ENCODE results near the gene ASXL2. TPM values are rescaled to one million over a fixed set of nuclear protein-coding genes. Genes with fewer than 3 reads are reported as not detected.

Gene ASXL2
- total RNA-seq, 1 experiment from 2014 or later = 34.5 TPM

- Histone ChIP-seq H3K27me3 (ENCODE audit: insufficient read depth, low read depth) (no peaks in the 10 kb centered on the region), H3K9me3 (ENCODE audit: insufficient read depth, low read depth) (no peaks in the 10 kb centered on the region), H3K79me2 (ENCODE audit: low read depth) (no peaks in the 10 kb centered on the region), H3F3A (ENCODE audit: insufficient read depth, low read depth) (no peaks in the 10 kb centered on the region), H3K4me3 (no peak overlapping the region), H3K27ac (no peak overlapping the region), H3K4me1 (replicated peaks; ENCODE audit: insufficient read depth) (no peaks in the 10 kb centered on the region), H2AFZ (no peak overlapping the region), H3K9me2 (ENCODE audit: insufficient read depth) (no peaks in the 10 kb centered on the region), H3K36me3 (ENCODE audit: low read depth) (peaks cover 1% of the 10 kb centered on the region; the same call in 1 of the 2 replicates), H4K20me1 (ENCODE audit: insufficient read depth) (no peaks in the 10 kb centered on the region), H3K4me2 (no peak overlapping the region)
- no TSS peak for BruUV-seq (replicated peaks)
- TF ChIP-seq CTCF (conservative IDR thresholded peaks at IDR 0.05) = no peak
- TF ChIP-seq EZH2 (IDR thresholded peaks at IDR 0.05; ENCODE audit: low read depth) = no peak
- DNase-seq = no peak
- POLR2A ChIA-PET (ENCODE audit: unreplicated experiment) = no interaction called here
- intact Hi-C loops (cut with micrococcal nuclease; ENCODE audit: unreplicated experiment) = no loop called here
- CTCF ChIA-PET = no interaction called here
These were observed 134.2 kb downstream of the ASXL2 start for GRCh38 chr2:25744055-25744454.

- Histone ChIP-seq H3K9me2 (ENCODE audit: insufficient read depth) (no peaks in the 10 kb centered on the region), H3K9me3 (ENCODE audit: insufficient read depth, low read depth) (no peaks in the 10 kb centered on the region), H4K20me1 (ENCODE audit: insufficient read depth) (no peaks in the 10 kb centered on the region), H3K27me3 (ENCODE audit: insufficient read depth, low read depth) (no peaks in the 10 kb centered on the region), H3K36me3 (ENCODE audit: low read depth) (no peaks in the 10 kb centered on the region; the same call in 1 of the 2 replicates), H3K4me1 (replicated peaks; ENCODE audit: insufficient read depth) (no peaks in the 10 kb centered on the region), H3K79me2 (ENCODE audit: low read depth) (no peaks in the 10 kb centered on the region), H3F3A (ENCODE audit: insufficient read depth, low read depth) (no peaks in the 10 kb centered on the region; the same call in 1 of the 2 replicates), H3K4me3 (no peak overlapping the region), H3K27ac (no peak overlapping the region), H3K4me2 (no peak overlapping the region), H2AFZ (no peak overlapping the region)
- no TSS peak for BruUV-seq (replicated peaks)
- DNase-seq = no peak
- intact Hi-C loops (cut with micrococcal nuclease; ENCODE audit: unreplicated experiment) = no loop called here
- ChIA-PET CTCF (no interaction called here), POLR2A (ENCODE audit: unreplicated experiment) (no interaction called here)
- TF ChIP-seq CTCF (conservative IDR thresholded peaks at IDR 0.05) (no peak), EZH2 (IDR thresholded peaks at IDR 0.05; ENCODE audit: low read depth) (no peak)
These were observed 135.0 kb downstream of the ASXL2 start for GRCh38 chr2:25743132-25743830.

- Histone ChIP-seq H3K79me2 (ENCODE audit: low read depth) (no peaks in the 10 kb centered on the region), H3F3A (ENCODE audit: insufficient read depth, low read depth) (no peaks in the 10 kb centered on the region; the same call in 1 of the 2 replicates), H3K4me1 (replicated peaks; ENCODE audit: insufficient read depth) (no peaks in the 10 kb centered on the region), H3K4me2 (no peak overlapping the region), H2AFZ (no peak overlapping the region), H3K9me2 (ENCODE audit: insufficient read depth) (no peaks in the 10 kb centered on the region), H3K36me3 (ENCODE audit: low read depth) (no peaks in the 10 kb centered on the region; the same call in 1 of the 2 replicates), H3K27ac (no peak overlapping the region), H3K9me3 (ENCODE audit: insufficient read depth, low read depth) (no peaks in the 10 kb centered on the region), H4K20me1 (ENCODE audit: insufficient read depth) (no peaks in the 10 kb centered on the region), H3K4me3 (no peak overlapping the region), H3K27me3 (ENCODE audit: insufficient read depth, low read depth) (no peaks in the 10 kb centered on the region)
- ChIA-PET CTCF (no interaction called here), POLR2A (ENCODE audit: unreplicated experiment) (no interaction called here)
- no peak for TF ChIP-seq EZH2 (IDR thresholded peaks at IDR 0.05; ENCODE audit: low read depth)
- TF ChIP-seq CTCF (conservative IDR thresholded peaks at IDR 0.05) = no peak
- BruUV-seq (replicated peaks) = TSS peak; percentile 8
- intact Hi-C loops (cut with micrococcal nuclease; ENCODE audit: unreplicated experiment) = no loop called here
- DNase-seq = no peak
These were observed 135.8 kb downstream of the ASXL2 start for GRCh38 chr2:25742501-25742900.

All from PC-9 (cell line).